CD4-positive, alpha-beta T cell treated with Interleukin-12 subunit alpha and Interleukin-12 subunit beta, for 1 hour (primary cell): ENCODE results near the gene ARHGEF10L.

ENCODE experiments used
- DNase-seq: peaks from one replicate; pipeline ENCODE4 v3.0.0-alpha.2; 2020

ARHGEF10L gene

GRCh38 chr1:17523321-17524041 is 16.0 kb upstream of the ARHGEF10L start:
- DNase-seq: no peak

GRCh38 chr1:17524645-17525044 is 14.9 kb upstream of the ARHGEF10L start:
- DNase-seq: no peak

GRCh38 chr1:17525996-17526686 is 13.4 kb upstream of the ARHGEF10L start:
- DNase-seq: no peak

DNA sequence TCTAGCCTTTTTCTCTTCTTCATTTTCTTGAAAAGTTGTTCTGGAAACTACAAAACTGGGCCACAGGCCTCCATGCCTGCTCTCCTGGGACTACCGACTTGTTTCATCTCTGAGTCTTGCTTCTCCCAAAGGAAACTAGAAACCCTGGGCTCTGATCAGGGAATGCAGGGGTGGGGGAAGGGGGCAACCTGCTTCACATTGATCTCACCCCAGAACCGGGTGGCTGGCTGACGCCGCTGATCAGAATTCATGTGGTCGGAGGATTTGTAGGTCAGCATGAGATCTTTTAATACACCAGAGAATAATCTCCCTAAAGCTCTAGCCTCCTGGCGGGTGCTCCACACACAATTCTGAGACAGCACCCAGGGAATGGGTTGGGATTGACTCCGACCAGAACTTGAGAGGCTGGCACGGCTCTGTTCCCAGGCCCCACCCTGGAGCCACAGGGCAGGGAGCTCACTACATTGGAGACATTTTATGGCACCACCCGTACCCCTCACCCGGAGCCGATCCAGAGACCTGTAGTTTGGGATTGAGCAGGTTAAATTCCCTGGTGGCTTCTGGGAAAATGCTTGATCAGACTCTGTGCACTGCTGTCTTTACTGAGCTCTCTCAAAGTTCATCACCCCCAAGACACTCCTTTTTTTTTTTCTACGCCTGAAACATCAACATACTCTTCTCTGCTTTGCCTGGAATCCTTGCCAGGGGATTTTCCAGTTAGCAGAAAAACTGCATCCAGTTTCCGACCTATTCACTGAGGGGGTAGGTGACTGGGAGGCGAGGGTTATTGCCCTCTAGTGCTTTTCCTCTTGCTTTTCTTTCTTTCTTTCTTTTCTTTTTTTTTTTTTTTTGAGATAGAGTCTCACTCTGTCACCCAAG is 12.2 kb upstream of the ARHGEF10L start:
- no peak for DNase-seq

DNA sequence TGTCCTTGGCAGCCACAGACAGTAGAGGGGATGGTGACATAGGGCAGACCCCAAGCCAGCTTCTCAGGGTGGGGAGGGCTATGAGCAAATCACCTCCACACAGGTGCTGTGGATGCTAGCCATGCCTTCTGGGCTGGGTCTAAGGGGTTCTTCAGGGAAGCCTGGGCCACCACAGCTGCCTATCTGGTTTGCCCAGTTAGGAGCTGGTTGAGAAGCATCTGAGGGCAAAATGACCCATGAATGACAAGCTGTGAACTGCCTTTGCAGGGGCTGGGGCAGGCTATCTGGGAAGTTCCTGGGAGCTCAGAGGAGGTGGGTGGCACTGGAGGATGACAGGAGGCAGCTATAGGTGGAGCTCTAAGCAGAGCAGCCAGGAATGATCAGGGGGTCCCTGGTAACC is 10.1 kb upstream of the ARHGEF10L start:
- no peak for DNase-seq

DNA sequence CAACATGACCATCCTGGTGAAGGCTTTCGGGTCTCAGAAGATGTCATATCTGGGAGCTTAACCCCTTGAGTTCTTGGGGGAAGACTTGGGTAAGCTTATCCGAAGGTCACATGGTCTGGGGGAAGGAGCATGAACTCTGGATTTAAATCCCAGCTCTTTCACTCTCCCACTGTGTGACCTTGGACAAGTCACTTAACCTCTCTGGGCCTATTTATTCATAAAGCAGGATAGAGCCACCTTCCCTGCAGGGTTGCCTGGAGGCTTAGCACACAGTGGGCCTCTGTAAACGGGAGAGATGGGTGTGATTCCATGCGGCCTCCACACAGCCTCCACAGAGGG is 8.2 kb upstream of the ARHGEF10L start:
- DNase-seq: no peak

DNA sequence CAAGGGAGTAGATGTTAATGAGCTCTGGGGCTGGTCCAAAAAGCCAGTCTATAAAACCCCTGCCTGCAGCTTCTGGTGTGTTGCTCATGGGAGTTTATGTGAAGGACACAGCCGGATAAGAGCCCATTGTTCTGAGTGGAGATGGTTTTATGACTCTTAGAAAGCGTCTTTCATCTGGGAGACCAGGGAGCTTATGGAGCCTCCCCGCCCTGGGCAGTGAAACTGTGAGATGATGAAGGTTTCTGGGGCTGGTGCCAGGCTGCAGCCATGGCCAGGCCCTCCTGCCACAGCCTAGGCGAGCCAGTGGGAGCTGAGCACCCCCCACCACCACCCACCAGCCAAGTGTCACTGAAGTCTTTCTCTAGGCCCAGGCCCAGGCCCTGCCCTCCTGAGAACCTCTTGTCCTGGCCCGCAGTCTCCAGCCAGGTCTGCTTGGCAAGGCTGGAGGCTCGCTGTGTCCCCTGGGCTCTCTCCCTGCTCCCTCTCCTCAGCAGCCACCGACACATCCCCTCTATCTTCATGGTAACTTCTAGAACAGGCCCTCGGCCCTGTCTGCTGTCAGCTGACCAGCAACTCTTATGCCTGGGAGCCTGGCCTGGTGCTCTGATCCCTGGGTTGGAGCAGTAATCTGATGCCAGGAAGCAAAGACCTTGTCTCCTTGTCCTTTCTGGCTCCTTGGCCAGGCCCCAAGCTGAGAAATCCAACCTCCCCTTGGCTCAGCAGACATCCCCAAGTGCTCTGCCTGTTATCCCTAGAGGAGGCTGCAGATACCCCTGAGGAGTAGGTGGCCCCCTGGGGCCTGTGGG is 7.6 kb upstream of the ARHGEF10L start:
- no peak for DNase-seq

DNA sequence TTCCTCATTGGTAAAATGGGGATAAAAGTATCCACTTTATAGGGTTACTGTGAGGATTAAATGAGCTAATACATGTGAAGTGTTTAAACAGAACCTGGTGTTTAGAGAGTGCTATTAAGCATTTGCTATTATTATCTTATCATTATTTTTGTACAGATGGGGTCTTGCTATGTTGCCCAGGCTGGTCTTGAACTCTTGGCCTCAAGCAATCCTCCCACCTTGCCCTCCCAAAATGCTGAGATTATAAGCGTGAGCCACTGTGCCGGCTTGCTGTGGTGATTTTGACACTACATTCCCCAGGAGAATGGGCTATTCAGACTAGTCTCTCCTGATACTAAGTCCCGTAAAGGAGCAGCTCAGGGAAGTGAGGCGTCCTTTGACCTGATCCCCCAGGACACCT is 6.3 kb upstream of the ARHGEF10L start:
- no peak for DNase-seq

- DNase-seq: no peak
These were observed 4.1 kb upstream of the ARHGEF10L start for GRCh38 chr1:17535300-17535936.

DNA sequence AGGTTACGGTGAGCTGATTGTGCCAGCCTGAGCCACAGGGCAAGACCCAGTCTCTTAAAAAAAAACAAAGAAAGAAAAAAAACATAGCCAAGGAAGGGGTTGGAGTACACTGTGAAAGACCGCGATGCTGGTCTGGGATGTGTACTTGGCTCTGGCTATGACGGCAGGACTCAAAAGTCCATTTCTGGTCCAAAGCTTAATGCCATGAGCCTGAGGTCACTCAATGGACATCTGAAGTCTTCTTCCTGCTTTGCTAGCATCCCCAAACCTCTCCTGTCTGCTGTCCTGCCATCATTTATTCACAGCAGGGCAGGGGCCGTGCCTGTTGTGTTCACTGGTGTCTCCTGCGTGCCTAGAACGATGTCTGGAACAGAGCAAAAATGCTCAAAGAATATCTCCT is 1.5 kb upstream of the ARHGEF10L start:
- DNase-seq: no peak

GRCh38 chr1:17538428-17539117 is 925 bp upstream of the ARHGEF10L start:
- DNase-seq: no peak

DNA sequence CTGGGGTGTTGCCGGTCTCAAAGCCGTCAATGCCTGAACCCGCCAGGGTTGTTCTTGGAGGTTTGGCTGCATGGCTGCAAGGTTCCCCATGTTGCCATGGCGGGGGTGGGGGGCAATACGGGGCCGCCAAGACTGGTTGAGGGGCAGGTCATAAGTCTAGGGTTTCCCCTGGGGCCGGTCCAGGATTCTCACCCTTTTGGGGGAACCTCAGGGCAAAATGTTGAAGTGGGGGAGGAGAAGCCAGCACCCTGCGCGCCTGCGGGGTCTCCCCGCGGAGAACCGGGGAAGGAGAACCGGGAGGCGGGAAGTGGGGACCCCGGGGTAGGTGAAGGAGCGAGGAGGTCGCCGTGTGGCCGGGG is 401 bp upstream of the ARHGEF10L start:
- no peak for DNase-seq

DNA sequence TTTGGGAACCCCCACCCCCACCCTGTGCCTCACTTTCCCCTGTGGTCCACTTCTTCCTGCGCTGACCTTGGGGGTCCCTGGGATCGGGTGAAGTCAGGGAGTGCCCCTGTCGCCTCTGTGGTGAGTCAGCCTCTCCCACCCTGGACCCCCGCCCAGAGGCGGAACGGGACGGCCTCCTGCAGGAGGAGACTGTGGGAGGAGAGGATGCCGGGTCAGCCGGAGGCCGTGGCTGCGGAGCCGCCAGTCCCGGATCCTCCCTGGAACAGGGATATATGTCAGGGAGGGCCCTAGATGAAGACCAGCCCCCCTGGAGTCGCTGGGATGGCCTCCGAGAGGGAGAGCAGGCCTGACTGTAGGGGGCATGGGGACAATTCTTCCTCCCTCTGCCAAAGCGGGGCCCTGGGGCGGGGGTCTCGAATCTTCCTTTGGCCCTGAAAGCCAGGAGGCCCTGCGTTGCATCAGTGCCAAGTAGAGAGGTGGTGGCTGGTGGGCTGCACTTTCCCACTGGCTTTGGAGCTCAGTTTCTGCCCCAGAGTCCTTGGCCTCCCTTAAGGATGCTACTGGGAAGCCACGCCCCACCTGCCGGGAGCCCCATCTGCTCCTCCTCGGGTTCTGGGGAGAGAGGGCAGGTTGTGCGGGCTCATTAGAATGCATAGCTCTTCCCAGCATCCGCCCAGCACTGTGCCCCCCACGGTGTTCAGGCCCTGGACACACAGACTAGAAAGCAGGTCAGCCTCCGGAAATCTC is 930 bp downstream of the ARHGEF10L start:
- DNase-seq: no peak

- DNase-seq: no peak
These were observed 3.1 kb downstream of the ARHGEF10L start for GRCh38 chr1:17542645-17543044.

- no peak for DNase-seq
These were observed 5.4 kb downstream of the ARHGEF10L start for GRCh38 chr1:17544776-17545350.

DNA sequence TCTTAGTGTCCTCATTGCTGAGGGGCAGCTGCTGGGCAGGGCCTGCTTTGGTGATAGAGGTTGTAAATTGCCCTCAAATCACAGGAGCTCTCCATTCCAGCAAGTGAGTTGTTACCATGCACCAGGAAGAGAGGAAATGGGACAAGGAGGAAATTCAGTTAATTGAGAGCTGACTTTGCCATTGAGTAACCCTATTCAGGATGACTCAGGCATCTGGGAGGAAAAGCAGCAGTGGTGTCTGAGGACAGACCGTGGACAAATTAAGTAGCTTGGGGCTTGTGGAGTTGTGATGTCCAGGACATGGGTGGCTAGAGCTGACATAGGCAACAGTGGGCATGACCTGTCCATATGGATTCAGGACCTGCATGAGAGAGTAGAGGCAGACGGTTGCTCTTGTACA is 5.9 kb downstream of the ARHGEF10L start:
- no peak for DNase-seq

- DNase-seq: no peak
These were observed 7.6 kb downstream of the ARHGEF10L start for GRCh38 chr1:17546946-17547670.

DNA sequence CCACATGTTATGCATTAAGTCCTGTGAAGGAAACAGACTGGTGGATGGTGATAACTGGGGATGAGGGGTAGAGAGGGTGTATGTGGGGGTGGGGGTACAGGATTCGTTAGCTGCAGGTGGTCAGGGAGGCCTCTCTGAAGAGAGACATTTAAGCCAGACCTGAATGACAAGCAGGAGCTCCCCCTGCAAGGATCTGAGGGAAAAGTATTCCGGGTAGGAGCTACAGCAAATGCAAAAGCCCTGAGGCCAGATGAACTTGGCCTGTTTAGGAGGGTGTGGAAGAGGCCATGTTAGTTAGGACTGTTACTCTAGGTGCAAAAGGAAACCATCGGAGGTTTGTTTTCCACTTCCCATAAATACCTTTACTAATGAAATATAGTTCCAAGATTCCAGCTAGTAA is 9.9 kb downstream of the ARHGEF10L start:
- no peak for DNase-seq

- no peak for DNase-seq
These were observed 11.5 kb downstream of the ARHGEF10L start for GRCh38 chr1:17550729-17551584.
